ENCODE data around the gene PANX2.

GRCh38 chr22:50200461-50201190, 30.1 kb downstream of the PANX2 start, which contains the start of gene SELENOO:
- TF ChIP-seq CTCF (conservative IDR thresholded peaks at IDR 0.05; ENCODE audit: low read length) (no peak), EZH2phosphoT487 (IDR thresholded peaks at IDR 0.05; ENCODE audit: borderline replicate concordance, low read depth, low read length) (no peak)

Data from OCI-LY7 (cell line).